Stimulated activated CD4-positive, alpha-beta T cell treated with anti-CD3 and anti-CD28 coated beads, Interleukin-4, amount 100 ng/mL, for 24 hours (primary cell): ENCODE results near the gene IGF1.
A peak's percentile ranks its signal among the peaks of the same experiment; 100 is the strongest.
"Not testable (repeated sequence)": the region's sequence is repeated elsewhere in the genome, so short reads cannot be mapped to it uniquely, and the experiment has no call there.

Experiments used
- DNase-seq: peaks from one replicate; pipeline ENCODE4 v3.0.0-alpha.2; 2020

The IGF1 gene

DNA sequence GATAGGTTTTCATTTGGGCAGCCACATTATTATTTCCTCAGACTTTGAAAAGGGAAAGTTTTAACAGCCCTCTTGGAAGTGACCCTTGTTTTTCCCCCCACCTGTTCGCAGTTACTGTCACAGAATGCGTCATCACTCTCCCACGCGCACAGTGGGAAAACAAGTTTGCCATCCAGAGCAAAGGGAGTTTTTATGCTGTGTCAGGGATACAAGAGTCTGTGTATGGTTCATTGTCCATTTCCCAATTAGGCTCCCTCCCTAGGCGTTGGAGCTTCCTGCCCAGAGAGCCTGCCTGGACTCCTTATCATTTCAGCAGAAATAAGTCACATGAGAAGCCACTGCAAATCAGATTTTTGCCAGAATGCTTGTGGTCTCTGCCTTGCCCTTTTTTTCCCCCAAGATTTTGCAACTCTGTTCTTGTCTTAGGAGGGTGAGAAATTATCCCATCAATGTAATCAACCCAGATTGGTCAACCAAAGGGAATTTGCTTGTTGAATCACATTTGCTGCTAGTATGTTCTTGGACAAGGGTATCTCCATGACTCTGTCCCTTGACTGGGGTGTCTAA lies 104.1 kb downstream of the IGF1 start:
- no peak for DNase-seq

DNA sequence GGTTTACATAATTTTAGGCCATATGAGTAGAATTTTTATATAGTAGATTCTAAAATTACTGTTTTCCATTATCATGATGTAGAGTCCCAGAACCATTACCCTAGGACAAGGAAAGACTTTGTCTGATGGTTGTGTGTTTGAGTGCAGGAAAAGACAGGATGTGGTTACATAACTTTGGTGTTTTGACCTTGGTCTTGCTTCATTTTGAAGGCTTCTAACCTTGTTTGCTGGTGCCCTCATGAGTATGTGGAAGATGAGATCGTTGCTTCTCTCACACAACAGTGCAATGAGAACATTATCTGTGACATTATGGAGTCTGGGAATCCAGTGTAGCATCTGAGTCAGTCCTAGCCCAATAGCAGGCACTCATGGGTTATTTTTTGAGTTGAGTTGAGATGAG lies 106.2 kb downstream of the IGF1 start:
- no peak for DNase-seq

DNA sequence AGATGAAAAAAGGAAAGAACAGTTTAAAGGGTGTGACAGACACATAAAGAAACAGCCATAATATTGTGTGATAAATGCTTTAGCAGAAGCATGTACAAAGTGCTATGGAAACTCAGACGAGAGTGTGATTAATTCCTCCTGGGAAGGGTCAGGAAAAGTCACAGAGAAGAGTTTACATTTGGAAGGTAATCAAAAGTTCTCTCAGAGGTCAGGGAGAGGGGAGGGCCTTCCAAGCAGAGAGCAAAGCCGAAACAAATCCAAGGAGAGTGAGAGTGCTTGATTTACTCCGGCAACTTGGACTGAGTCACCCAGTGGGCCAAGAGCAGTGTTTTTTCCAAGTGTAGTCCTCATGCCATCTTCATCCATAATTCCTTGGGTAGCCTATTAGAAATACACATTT lies 108.3 kb downstream of the IGF1 start:
- no peak for DNase-seq

DNA sequence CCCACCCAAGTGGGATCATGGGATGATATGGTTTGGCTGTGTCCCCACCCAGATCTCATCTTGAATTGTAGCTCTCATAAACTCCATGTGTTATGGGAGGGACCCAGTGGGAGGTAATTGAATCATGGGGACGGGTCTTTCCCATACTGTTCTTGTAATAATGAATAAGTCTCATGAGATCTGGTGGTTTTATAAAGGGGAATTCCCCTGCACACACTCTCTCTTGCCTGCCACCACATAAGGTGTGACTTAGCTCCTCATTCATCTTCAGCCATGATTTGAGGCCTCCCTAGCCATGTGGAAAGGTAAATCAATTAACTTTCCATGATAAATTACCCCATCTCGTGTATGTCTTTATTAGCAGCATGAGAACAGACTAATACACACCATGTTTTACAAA lies 109.2 kb downstream of the IGF1 start:
- peak; percentile 6 for DNase-seq

DNA sequence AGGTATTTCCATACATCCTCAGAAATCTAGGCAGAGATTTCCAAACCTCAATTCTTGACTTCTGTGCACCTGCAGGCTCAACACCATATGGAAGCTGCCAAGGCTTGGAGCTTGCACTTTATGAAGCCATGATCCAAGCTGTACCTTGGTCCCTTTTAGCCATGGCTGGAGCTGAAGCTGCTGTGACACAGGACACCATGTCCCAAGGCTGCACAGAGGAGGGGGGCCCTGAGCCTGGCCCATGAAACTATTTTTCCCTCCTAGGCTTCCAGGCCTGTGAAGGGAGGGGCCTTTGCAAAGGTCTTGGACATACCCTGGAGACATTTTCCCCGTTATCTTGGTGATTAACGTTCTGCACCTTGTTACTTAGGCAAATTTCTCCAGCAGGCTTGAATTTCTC lies 110.5 kb downstream of the IGF1 start:
- no peak for DNase-seq

DNA sequence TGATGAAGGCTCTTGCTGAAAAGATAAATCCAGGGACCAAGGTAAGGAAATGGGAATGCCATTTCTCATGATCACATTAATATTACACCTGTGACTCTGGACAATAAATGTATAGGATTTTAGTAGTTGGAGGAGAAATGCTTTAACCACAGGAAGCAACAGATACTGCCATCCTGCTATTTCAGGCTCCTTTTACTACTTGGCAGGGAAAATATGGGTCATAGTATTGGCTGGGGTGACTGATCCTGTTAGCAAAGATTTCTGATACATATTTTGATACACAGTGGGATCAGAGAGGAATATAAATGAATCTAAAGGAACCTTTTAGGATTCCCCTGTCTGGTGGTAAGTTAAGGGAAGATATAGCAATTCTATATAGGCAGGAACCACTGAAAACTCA lies 115.0 kb downstream of the IGF1 start:
- no peak for DNase-seq

DNA sequence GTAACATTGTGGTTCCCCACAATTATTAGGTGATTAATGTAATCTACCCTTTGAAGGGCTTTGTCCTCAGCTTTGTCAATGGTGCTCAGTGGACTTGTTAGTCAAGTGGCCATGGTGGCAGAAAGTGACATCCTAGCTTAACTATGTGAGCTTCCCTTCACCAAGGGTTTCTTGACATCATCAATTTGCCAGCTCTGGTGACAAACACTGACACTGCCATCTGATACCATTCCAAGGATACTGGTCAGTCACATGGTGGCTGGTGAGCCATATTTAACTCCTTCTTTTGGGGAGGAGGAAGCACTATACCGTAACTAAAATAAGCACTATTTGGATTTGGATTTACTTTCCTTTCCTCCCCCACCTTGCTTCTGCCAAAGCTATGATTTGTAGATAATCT lies 115.7 kb downstream of the IGF1 start:
- no peak for DNase-seq

DNA sequence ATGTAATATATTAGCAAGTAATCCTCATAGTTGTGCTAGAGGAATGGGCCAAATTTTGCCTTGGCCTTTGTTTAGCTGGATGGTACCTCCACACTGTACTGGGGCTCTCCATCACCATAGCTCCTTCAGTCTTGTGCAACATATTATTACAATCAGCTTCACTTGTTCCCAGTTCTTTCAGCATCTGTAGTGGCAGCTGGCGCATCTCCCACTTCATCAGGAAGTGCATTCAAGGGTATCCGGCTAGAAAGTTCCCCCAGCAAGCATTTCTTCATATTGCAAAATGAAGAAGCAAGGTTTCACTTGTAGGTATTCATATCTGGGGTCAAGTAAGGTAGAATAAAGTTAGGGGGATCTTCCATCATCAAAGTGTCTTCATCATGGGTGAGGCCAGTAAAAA lies 123.7 kb downstream of the IGF1 start:
- DNase-seq: no peak

DNA sequence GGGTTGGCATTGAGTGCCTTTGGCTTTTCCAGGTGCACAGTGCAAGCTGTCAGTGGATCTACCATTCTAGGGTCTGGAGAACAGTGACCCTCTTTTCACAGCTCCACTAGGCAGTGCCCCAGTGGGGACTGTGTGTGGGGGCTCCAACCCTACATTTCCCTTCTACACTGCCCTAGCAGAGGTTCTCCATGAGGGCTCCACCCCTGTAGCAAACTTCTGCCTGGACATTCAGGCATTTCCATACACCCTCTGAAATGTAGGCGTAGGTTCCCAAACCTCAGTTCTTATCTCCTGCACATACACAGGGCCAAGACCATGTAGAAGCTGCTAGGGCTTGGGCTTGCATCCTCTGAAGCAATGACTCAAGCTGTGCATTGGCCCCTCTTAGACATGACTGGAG lies 126.1 kb downstream of the IGF1 start:
- DNase-seq: not testable (repeated sequence)

DNA sequence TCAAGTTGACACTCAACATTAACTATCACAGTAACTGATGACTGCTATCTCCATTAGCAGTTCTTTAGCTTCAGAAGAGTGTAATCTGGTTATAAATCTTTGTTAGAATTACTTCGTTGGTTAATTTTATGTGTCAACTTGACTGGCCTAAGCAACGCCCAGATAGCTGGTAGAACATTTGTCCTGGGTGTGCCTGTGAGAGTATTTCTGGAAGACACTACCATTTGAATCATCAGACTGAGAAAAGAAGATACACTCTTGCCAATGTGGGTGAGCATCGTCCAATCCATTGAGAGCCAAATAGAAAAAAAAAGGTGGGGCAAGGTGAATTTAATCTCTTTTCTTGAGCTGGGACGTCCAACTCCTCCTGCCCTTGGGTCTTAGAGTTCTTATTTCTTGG lies 129.0 kb downstream of the IGF1 start:
- no peak for DNase-seq

DNA sequence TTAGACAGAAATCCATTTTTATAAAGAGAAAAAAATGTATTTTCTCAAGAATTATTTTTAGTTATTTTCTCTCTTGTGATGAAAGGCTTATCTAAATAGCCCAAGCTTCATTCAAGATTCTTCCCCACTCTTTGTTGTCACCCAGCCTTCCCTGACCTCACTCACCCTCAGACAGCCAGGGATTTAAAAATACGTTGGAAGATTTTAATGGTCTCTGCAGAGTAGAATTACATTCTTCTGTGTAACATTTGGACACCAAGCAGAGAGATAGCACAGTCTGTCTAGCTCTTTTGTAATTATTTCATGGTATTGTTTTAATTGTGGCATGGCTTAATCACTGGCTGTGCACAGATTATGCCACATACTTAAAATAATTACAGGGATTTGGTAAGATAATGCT lies 130.3 kb downstream of the IGF1 start:
- DNase-seq: no peak

DNA sequence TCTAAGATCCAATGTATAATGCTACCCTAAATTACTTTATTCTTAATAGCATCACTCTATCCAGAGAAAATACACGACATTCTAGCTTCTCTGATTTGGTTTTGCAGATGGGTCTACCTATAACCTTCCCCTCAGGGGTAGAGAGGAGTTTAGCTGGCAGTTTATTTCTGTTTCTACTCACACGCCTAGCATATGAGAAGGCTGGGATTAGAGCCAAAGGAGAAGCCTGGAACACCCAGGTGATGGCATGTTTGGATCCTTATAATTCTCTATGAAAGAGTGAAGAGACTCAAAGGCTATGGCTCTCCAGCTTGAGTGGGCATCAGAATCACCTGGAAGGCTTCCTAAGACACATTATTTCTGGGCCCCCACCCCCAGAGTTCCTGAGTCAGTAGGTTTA lies 131.3 kb downstream of the IGF1 start:
- no peak for DNase-seq

DNA sequence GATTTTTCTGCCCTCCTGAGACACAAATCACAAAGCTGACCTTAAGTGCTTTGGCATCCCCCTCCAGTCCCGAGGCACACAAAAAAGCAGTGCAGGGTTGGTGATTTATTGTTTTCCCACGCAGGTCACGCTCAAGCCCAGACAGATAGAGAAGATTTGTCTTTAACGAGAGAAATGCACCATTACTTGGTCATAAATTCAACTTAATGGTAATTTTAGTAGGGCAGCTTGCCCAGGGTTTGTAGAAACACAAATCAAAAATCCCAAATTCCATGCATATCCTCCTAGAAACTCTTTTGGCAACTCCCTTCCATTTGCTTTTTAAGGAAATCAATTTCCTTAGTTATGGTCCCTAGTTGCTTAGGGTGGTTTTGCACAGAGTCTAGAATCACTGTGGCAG lies 132.6 kb downstream of the IGF1 start:
- no peak for DNase-seq
